IMR-90 (cell line): ENCODE data around the gene SLC48A1. TPM values are rescaled to one million over a fixed set of nuclear protein-coding genes. Genes with fewer than 3 reads are reported as not detected.

Source experiments
- ATAC-seq: fragments of 200-7000 bp; cut with Tn5 transposase; 2 replicates; pipeline ENCODE4 v1.9.1; 2020; ENCODE audit warnings: low read depth, mild to moderate bottlenecking, moderate library complexity
- BruUV-seq: library from RNA; stranded (reverse); fragments of 400-500 nt; replicated peaks from 2 replicates; lab custom pipeline; 2021; lab: Mats Ljungman, UMichigan
- CTCF ChIA-PET: fragments of 300-600 bp; formaldehyde crosslinking; extraction: SDS; loops from one replicate; lab custom pipeline; 2021; ENCODE audit warnings: antibody characterized with exemption; lab: Yijun Ruan, JAX
- POLR2A ChIA-PET: fragments of 300-600 bp; sonication (Branson Sonifier 250); formaldehyde crosslinking; loops from one replicate; lab custom pipeline; 2022; ENCODE audit warnings: antibody characterized with exemption; ENCODE audit not compliant: unreplicated experiment; lab: Charles Lee
- DNase-seq: peaks from one replicate; pipeline ENCODE4 v3.0.0; 2013
- H2AFZ ChIP-seq: replicated peaks from 2 replicates; pipeline ENCODE3; 2013; ENCODE audit warnings: low read length, mild to moderate bottlenecking; ENCODE audit not compliant: poor library complexity
- H2AK5ac ChIP-seq: 2 replicates; pipeline ENCODE4 v1.6.1; 2013; ENCODE audit warnings: low read depth, low read length, inconsistent platforms
- H2AK9ac ChIP-seq: replicated peaks from 2 replicates; pipeline ENCODE3; 2013; ENCODE audit warnings: mild to moderate bottlenecking, low read depth, low read length, moderate library complexity; ENCODE audit not compliant: poor library complexity
- H2BK120ac ChIP-seq: 2 replicates; pipeline ENCODE4 v1.6.1; 2013; ENCODE audit warnings: low read depth, low read length, inconsistent platforms
- H2BK15ac ChIP-seq: 3 replicates; pipeline ENCODE4 v1.6.1; 2013; ENCODE audit warnings: low read depth, low read length, inconsistent platforms
- H2BK20ac ChIP-seq: 2 replicates; pipeline ENCODE4 v1.6.1; 2013; ENCODE audit warnings: low read depth, mild to moderate bottlenecking, inconsistent platforms, low read length, moderate library complexity
- H2BK5ac ChIP-seq: 2 replicates; pipeline ENCODE4 v1.6.1; 2013; ENCODE audit warnings: mild to moderate bottlenecking, low read depth, low read length, inconsistent platforms; ENCODE audit not compliant: poor library complexity, severe bottlenecking
- H3K14ac ChIP-seq: replicated peaks from 2 replicates; pipeline ENCODE4 v1.6.1; 2013; ENCODE audit warnings: low read depth, low read length, inconsistent platforms
- H3K18ac ChIP-seq: 2 replicates; pipeline ENCODE4 v1.6.1; 2013; ENCODE audit warnings: low read depth, low read length, control low read depth
- H3K23ac ChIP-seq: 2 replicates; pipeline ENCODE4 v1.6.1; 2013; ENCODE audit warnings: low read depth, low read length, inconsistent platforms
- H3K27ac ChIP-seq: 2 replicates; pipeline ENCODE4 v1.5.1; 2013; ENCODE audit warnings: mild to moderate bottlenecking, control low read depth, low read length; ENCODE audit not compliant: insufficient read depth
- H3K27me3 ChIP-seq: 2 replicates; pipeline ENCODE4 v1.6.1; 2013; ENCODE audit warnings: low read length; ENCODE audit not compliant: control insufficient read depth, insufficient read depth
- H3K36me3 ChIP-seq: 2 replicates; pipeline ENCODE4 v1.6.1; 2013; ENCODE audit warnings: low read length, mixed read lengths; ENCODE audit not compliant: control insufficient read depth, insufficient read depth
- H3K4ac ChIP-seq: 2 replicates; pipeline ENCODE4 v1.6.1; 2013; ENCODE audit warnings: low read depth, low read length, inconsistent platforms
- H3K4me1 ChIP-seq: 2 replicates; pipeline ENCODE4 v1.6.1; 2013; ENCODE audit warnings: low read length, mixed read lengths; ENCODE audit not compliant: control insufficient read depth, insufficient read depth
- H3K4me2 ChIP-seq: 2 replicates; pipeline ENCODE4 v1.6.1; 2013; ENCODE audit warnings: low read depth, mild to moderate bottlenecking, control low read depth, low read length, moderate library complexity
- H3K4me3 ChIP-seq: 2 replicates; pipeline ENCODE4 v1.5.1; 2013; ENCODE audit warnings: low read depth, mild to moderate bottlenecking, control low read depth, low read length, moderate library complexity; ENCODE audit not compliant: insufficient read depth
- H3K56ac ChIP-seq: 2 replicates; pipeline ENCODE4 v1.6.1; 2013; ENCODE audit warnings: low read length, inconsistent platforms; ENCODE audit not compliant: insufficient read depth; ENCODE audit errors: extremely low read depth
- H3K79me1 ChIP-seq, 2 experiments: 2 replicates each; pipeline ENCODE4 v1.6.1; 2013; ENCODE audit warnings: low read length in 2 of 2, inconsistent platforms in 1 of 2, low read depth in 1 of 2
- H3K9ac ChIP-seq: 2 replicates; pipeline ENCODE4 v1.6.1; 2013; ENCODE audit warnings: low read depth, low read length, control low read depth
- H3K9me1 ChIP-seq: 2 replicates; pipeline ENCODE4 v1.6.1; 2013; ENCODE audit warnings: low read length, inconsistent platforms; ENCODE audit not compliant: insufficient read depth
- H3K9me3 ChIP-seq: 2 replicates; pipeline ENCODE4 v1.6.1; 2013; ENCODE audit warnings: low read length; ENCODE audit not compliant: control insufficient read depth, insufficient read depth
- H4K20me1 ChIP-seq: 2 replicates; pipeline ENCODE4 v1.6.1; 2013; ENCODE audit warnings: low read length, inconsistent platforms; ENCODE audit not compliant: insufficient read depth
- H4K5ac ChIP-seq: 2 replicates; pipeline ENCODE4 v1.6.1; 2013; ENCODE audit warnings: mild to moderate bottlenecking, low read depth, low read length, control low read depth
- H4K8ac ChIP-seq, 2 experiments: 2 replicates each; pipeline ENCODE4 v1.6.1; 2013; ENCODE audit warnings: low read depth in 2 of 2, low read length in 2 of 2, control low read depth in 1 of 2, inconsistent platforms in 1 of 2
- H4K91ac ChIP-seq: 2 replicates; pipeline ENCODE4 v1.6.1; 2013; ENCODE audit warnings: low read depth, low read length, inconsistent platforms; ENCODE audit not compliant: insufficient read depth
- BHLHE40 ChIP-seq: fragments of 150-350 bp; IDR thresholded peaks from 2 replicates; pipeline ENCODE4 v1.6.1; 2016; ENCODE audit warnings: mild to moderate bottlenecking, low read depth, low read length
- CEBPB ChIP-seq: IDR thresholded peaks from 2 replicates; pipeline ENCODE4 v1.6.1; 2012; ENCODE audit warnings: low read depth, low read length, improper control_type of control experiment
- CHD1 ChIP-seq: IDR thresholded peaks from 2 replicates; pipeline ENCODE4 v1.6.1; 2012; ENCODE audit warnings: low read depth, low read length, improper control_type of control experiment
- ELK1 ChIP-seq: fragments of 150-350 bp; IDR thresholded peaks from 2 replicates; pipeline ENCODE4 v1.6.1; 2016; ENCODE audit warnings: low read depth, mild to moderate bottlenecking, low read length, moderate library complexity, borderline replicate concordance
- FOS ChIP-seq: fragments of 150-350 bp; IDR thresholded peaks from 2 replicates; pipeline ENCODE4 v1.6.1; 2016; ENCODE audit warnings: low read depth, low read length
- MAFK ChIP-seq: IDR thresholded peaks from 2 replicates; pipeline ENCODE4 v1.6.1; 2012; ENCODE audit warnings: low read depth, low read length, improper control_type of control experiment
- MAZ ChIP-seq: IDR thresholded peaks from 2 replicates; pipeline ENCODE4 v1.6.1; 2012; ENCODE audit warnings: low read depth, mild to moderate bottlenecking, low read length, improper control_type of control experiment, moderate library complexity, borderline replicate concordance
- MXI1 ChIP-seq: IDR thresholded peaks from 2 replicates; pipeline ENCODE4 v1.6.1; 2012; ENCODE audit warnings: low read depth, mild to moderate bottlenecking, low read length, moderate library complexity, borderline replicate concordance
- NFE2L2 ChIP-seq: fragments of 150-350 bp; IDR thresholded peaks from 2 replicates; pipeline ENCODE4 v1.6.1; 2016; ENCODE audit warnings: low read depth, mild to moderate bottlenecking, low read length
- POLR2A ChIP-seq: IDR thresholded peaks from 2 replicates; pipeline ENCODE4 v1.6.1; 2012; ENCODE audit warnings: mild to moderate bottlenecking, low read depth, low read length
- RAD21 ChIP-seq: IDR thresholded peaks from 2 replicates; pipeline ENCODE4 v1.6.1; 2012; ENCODE audit warnings: low read length, improper control_type of control experiment
- RCOR1 ChIP-seq: IDR thresholded peaks from 2 replicates; pipeline ENCODE4 v1.6.1; 2012; ENCODE audit warnings: mild to moderate bottlenecking, low read length, improper control_type of control experiment; ENCODE audit not compliant: insufficient replicate concordance
- RFX5 ChIP-seq: IDR thresholded peaks from 2 replicates; pipeline ENCODE4 v1.8.0; 2012; ENCODE audit warnings: low read depth, mild to moderate bottlenecking, low read length, moderate library complexity
- SMC3 ChIP-seq: fragments of 150-350 bp; IDR thresholded peaks from 2 replicates; pipeline ENCODE4 v1.6.1; 2016; ENCODE audit warnings: low read depth, mild to moderate bottlenecking, antibody characterized with exemption, low read length, moderate library complexity
- WGBS, 2 experiments: methylation state at CpG; one replicate each; pipeline versions ENCODE4 v1.1.5 to v1.1.7; 2013; ENCODE audit warnings: missing lambda C conversion rate in 2 of 2; ENCODE audit not compliant: insufficient read length in 1 of 2; ENCODE audit errors: extremely low coverage in 2 of 2; 5-methylcytosine and 5-hydroxymethylcytosine counted together
- dilution Hi-C: fragments of 300-500 bp; cut with HindIII; formaldehyde crosslinking; loops from one replicate; pipeline ENCODE4 v1.14.3; 2018; ENCODE audit warnings: low sequenced_read_pairs; ENCODE audit not compliant: unreplicated experiment
- in situ Hi-C: fragments of 300-500 bp; cut with MboI; formaldehyde crosslinking; loops from 3 replicates; pipeline ENCODE4 v1.14.3; 2019; ENCODE audit warnings: low sequenced_read_pairs, inconsistent platforms, mixed read lengths
- intact Hi-C: fragments of 100-400 bp; cut with micrococcal nuclease; formaldehyde crosslinking; loops from 2 replicates; pipeline ENCODE4 v1.10.0; 2022
- polyA plus RNA-seq, 3 experiments: library from polyadenylated mRNA; depleted of rRNA; stranded (reverse); fragments of >200 nt; gene quantifications; 2 replicates each; pipeline ENCODE4 v1.2.3, GENCODE V29; 2012; ENCODE audit warnings: low replicate concordance in 1 of 3
- total RNA-seq: library from RNA; depleted of rRNA; stranded (reverse); fragments of >200 nt; gene quantifications from 2 replicates; pipeline ENCODE4 v1.2.3, GENCODE V29; 2012
- TF ChIP-seq, protein P1 (sequence below): fragments of 150-350 bp; IDR thresholded peaks from 2 replicates; pipeline ENCODE4 v1.6.1; 2017; ENCODE audit warnings: mild to moderate bottlenecking, antibody characterized with exemption, low read length, low read depth
- TF ChIP-seq, protein P2 (sequence below): conservative IDR thresholded peaks from 2 replicates; pipeline ENCODE4 v1.5.1; 2012; ENCODE audit warnings: mild to moderate bottlenecking, low read depth, low read length, improper control_type of control experiment

SLC48A1 gene
- total and polyA plus RNA-seq, 2 of the 4 experiments (the other 2 are of a cell fraction): 4.8 to 5.9 TPM

GRCh38 chr12:47745485-47746041, 27.5 kb upstream of the SLC48A1 start:
- Histone ChIP-seq H3K27ac (no peak overlapping the region), H3K9me1 (no peaks in the 10 kb centered on the region), H2AK9ac (no peak overlapping the region), H3K9me3 (no peaks in the 10 kb centered on the region), H2BK120ac (no peak overlapping the region), H3K4me2 (no peak overlapping the region), H4K20me1 (no peaks in the 10 kb centered on the region), H4K5ac (no peak overlapping the region), H3K36me3 (no peaks in the 10 kb centered on the region), H4K8ac (no peak overlapping the region), H2BK15ac (no peak overlapping the region), H2BK20ac (no peak overlapping the region), H3K56ac (no peak overlapping the region), H2BK5ac (no peak overlapping the region), H3K4me1 (peaks cover 2% of the 10 kb centered on the region; the same call in 1 of the 2 replicates), H2AFZ (peak overlapping the region; percentile 23), H3K79me1 (no peaks in the 10 kb centered on the region), H3K23ac (no peak overlapping the region), H3K9ac (no peak overlapping the region), H3K4ac (no peak overlapping the region), H3K14ac (no peak overlapping the region), H3K18ac (no peak overlapping the region), H3K27me3 (peaks cover 32% of the 10 kb centered on the region), H4K91ac (no peak overlapping the region), H3K4me3 (no peak overlapping the region), H2AK5ac (no peak overlapping the region)
- DNase-seq (no peak), ATAC-seq (no peak)
- ChIA-PET POLR2A (no interaction called here), CTCF (no interaction called here)
- intact Hi-C loops: no loop called here
- in situ Hi-C loops: loop anchor here (10.0 kb wide), 1 partner anchor 89 kb away; no protein-coding TSS in a partner anchor
- 28% methylated on average over 4 of the region's 16 CpGs; no CpG with 5 or more reads in 1 of the 2 experiments for WGBS, 2 experiments
- TF ChIP-seq MAFK (no peak), RFX5 (no peak), SMC3 (no peak), BHLHE40 (no peak), ELK1 (no peak), MAZ (no peak; the same call in 1 of the 2 replicates), POLR2A (no peak), CEBPB (no peak), CHD1 (no peak), RAD21 (no peak), NFE2L2 (no peak), FOS (no peak), RCOR1 (no peak), MXI1 (no peak)
- TF ChIP-seq, protein P1, sequence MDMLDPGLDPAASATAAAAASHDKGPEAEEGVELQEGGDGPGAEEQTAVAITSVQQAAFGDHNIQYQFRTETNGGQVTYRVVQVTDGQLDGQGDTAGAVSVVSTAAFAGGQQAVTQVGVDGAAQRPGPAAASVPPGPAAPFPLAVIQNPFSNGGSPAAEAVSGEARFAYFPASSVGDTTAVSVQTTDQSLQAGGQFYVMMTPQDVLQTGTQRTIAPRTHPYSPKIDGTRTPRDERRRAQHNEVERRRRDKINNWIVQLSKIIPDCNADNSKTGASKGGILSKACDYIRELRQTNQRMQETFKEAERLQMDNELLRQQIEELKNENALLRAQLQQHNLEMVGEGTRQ: no peak
- TF ChIP-seq, protein P2, sequence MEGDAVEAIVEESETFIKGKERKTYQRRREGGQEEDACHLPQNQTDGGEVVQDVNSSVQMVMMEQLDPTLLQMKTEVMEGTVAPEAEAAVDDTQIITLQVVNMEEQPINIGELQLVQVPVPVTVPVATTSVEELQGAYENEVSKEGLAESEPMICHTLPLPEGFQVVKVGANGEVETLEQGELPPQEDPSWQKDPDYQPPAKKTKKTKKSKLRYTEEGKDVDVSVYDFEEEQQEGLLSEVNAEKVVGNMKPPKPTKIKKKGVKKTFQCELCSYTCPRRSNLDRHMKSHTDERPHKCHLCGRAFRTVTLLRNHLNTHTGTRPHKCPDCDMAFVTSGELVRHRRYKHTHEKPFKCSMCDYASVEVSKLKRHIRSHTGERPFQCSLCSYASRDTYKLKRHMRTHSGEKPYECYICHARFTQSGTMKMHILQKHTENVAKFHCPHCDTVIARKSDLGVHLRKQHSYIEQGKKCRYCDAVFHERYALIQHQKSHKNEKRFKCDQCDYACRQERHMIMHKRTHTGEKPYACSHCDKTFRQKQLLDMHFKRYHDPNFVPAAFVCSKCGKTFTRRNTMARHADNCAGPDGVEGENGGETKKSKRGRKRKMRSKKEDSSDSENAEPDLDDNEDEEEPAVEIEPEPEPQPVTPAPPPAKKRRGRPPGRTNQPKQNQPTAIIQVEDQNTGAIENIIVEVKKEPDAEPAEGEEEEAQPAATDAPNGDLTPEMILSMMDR: no peak
- no TSS peak for BruUV-seq
- dilution Hi-C loops: no loop called here
